Embryonic facial prominence (tissue), 1 donor: Measurements from ENCODE around the gene GORASP1.

Experiments used
- DNase-seq: peaks from one replicate; pipeline ENCODE4 v3.0.0-alpha.2; 2016; ENCODE audit errors: extremely low spot score

The GORASP1 gene

GRCh38 chr3:39107388-39108199, at the start of gene GORASP1, which contains the start of gene TTC21A:
Gene GORASP1 (minus strand): TSS chr3:39107627. CDS start chr3:39107541, 86 bp downstream.
Gene TTC21A (plus strand): TSS chr3:39107680. CDS start chr3:39107838, 158 bp downstream.
- peak; percentile 88 for DNase-seq

GRCh38 chr3:39156421-39156820, 49.0 kb upstream of the GORASP1 start:
- DNase-seq = no peak

- no peak for DNase-seq
Observed at GRCh38 chr3:39154280-39155021, 47.0 kb upstream of the GORASP1 start.

- DNase-seq = no peak
Observed at GRCh38 chr3:39153977-39154279, 46.5 kb upstream of the GORASP1 start.

GRCh38 chr3:39150803-39151631, 43.6 kb upstream of the GORASP1 start:
- no peak for DNase-seq

- no peak for DNase-seq
Observed at GRCh38 chr3:39150148-39150802, 42.8 kb upstream of the GORASP1 start.

- DNase-seq = no peak
Observed at GRCh38 chr3:39149498-39150147, 42.2 kb upstream of the GORASP1 start.

GRCh38 chr3:39149059-39149455, 41.6 kb upstream of the GORASP1 start:
- DNase-seq = no peak

- DNase-seq = no peak
Observed at GRCh38 chr3:39148435-39149058, 41.1 kb upstream of the GORASP1 start.

GRCh38 chr3:39147711-39148434, 40.4 kb upstream of the GORASP1 start:
- no peak for DNase-seq

- DNase-seq = no peak
Observed at GRCh38 chr3:39146611-39147591, 39.5 kb upstream of the GORASP1 start.

- DNase-seq = no peak
Observed at GRCh38 chr3:39146083-39146501, 38.7 kb upstream of the GORASP1 start.

- no peak for DNase-seq
Observed at GRCh38 chr3:39144748-39145380, 37.4 kb upstream of the GORASP1 start.

- DNase-seq = no peak
Observed at GRCh38 chr3:39144095-39144747, 36.8 kb upstream of the GORASP1 start.

GRCh38 chr3:39143051-39143885, 35.8 kb upstream of the GORASP1 start:
- DNase-seq = no peak

- DNase-seq = no peak
Observed at GRCh38 chr3:39142067-39142466, 34.6 kb upstream of the GORASP1 start.
